OCI-LY1 (cell line): Measurements from ENCODE around the gene UNC5B.

Experiments
- H2AFZ ChIP-seq: fragments of 200-600 bp; sonication (generic), shearing (Covaris generic); 2 replicates; pipeline ENCODE4 v1.6.0; 2014; ENCODE audit warnings: antibody characterized with exemption, mild to moderate bottlenecking, low read length
- H3F3A ChIP-seq: fragments of 200-600 bp; sonication (generic), shearing (Covaris generic); 2 replicates; pipeline ENCODE4 v1.6.0; 2014; ENCODE audit warnings: mild to moderate bottlenecking, antibody characterized with exemption, low read length, moderate library complexity; ENCODE audit not compliant: insufficient read depth
- H3K27ac ChIP-seq: fragments of 200-600 bp; sonication (generic); 2 replicates; pipeline ENCODE4 v1.5.1; 2014; ENCODE audit warnings: low read length, mixed run types, mild to moderate bottlenecking, low read depth; ENCODE audit not compliant: poor library complexity, severe bottlenecking
- H3K27me3 ChIP-seq: fragments of 200-600 bp; sonication (generic); 2 replicates; pipeline ENCODE4 v1.6.0; 2014; ENCODE audit warnings: antibody characterized with exemption, mild to moderate bottlenecking, low read length, moderate library complexity; ENCODE audit not compliant: insufficient read depth
- H3K36me3 ChIP-seq: fragments of 200-600 bp; sonication (generic); 2 replicates; pipeline ENCODE4 v1.6.1; 2014; ENCODE audit warnings: mild to moderate bottlenecking, antibody characterized with exemption, low read length, moderate library complexity, mixed read lengths; ENCODE audit not compliant: insufficient read depth
- H3K4me1 ChIP-seq: fragments of 200-600 bp; sonication (generic); 2 replicates; pipeline ENCODE4 v1.5.1; 2014; ENCODE audit warnings: mild to moderate bottlenecking, low read length, moderate library complexity; ENCODE audit not compliant: insufficient read depth, severe bottlenecking
- H3K4me2 ChIP-seq: fragments of 200-600 bp; sonication (generic), shearing (Covaris generic); 2 replicates; pipeline ENCODE4 v1.6.1; 2014; ENCODE audit warnings: low read length
- H3K4me3 ChIP-seq: fragments of 200-600 bp; sonication (generic); 2 replicates; pipeline ENCODE4 v1.5.1; 2014; ENCODE audit warnings: low read length, low read depth, mild to moderate bottlenecking, mixed read lengths; ENCODE audit not compliant: poor library complexity, severe bottlenecking
- H3K79me2 ChIP-seq: fragments of 200-600 bp; shearing (Covaris generic); 2 replicates; pipeline ENCODE4 v1.6.1; 2016; ENCODE audit warnings: mixed run types, low read length, mixed read lengths; ENCODE audit not compliant: insufficient read depth
- H3K9ac ChIP-seq: fragments of 200-600 bp; sonication (generic), shearing (Covaris generic); 2 replicates; pipeline ENCODE4 v1.6.1; 2014; ENCODE audit warnings: mild to moderate bottlenecking, low read length, mixed read lengths
- H3K9me2 ChIP-seq: fragments of 200-600 bp; sonication (generic), shearing (Covaris generic); 2 replicates; pipeline ENCODE4 v1.6.1; 2014; ENCODE audit warnings: low read depth, mild to moderate bottlenecking, low read length, mixed read lengths
- H3K9me3 ChIP-seq: fragments of 200-600 bp; shearing (Covaris generic); 2 replicates; pipeline ENCODE4 v1.6.1; 2014; ENCODE audit warnings: low read length, mixed read lengths
- H4K20me1 ChIP-seq: fragments of 200-600 bp; sonication (generic), shearing (Covaris generic); 2 replicates; pipeline ENCODE4 v1.6.0; 2016; ENCODE audit warnings: mild to moderate bottlenecking, low read length; ENCODE audit not compliant: insufficient read depth
- CTCF ChIP-seq: fragments of 200-600 bp; sonication (generic), shearing (Covaris generic); IDR thresholded peaks from 2 replicates; pipeline ENCODE4 v1.5.1; 2017; ENCODE audit warnings: mild to moderate bottlenecking, antibody characterized with exemption, low read length, moderate library complexity, mixed read lengths
- EZH2 ChIP-seq: fragments of 200-600 bp; sonication (generic), shearing (Covaris generic); IDR thresholded peaks from 2 replicates; pipeline ENCODE4 v1.8.0; 2017; ENCODE audit warnings: borderline replicate concordance, mixed run types, mild to moderate bottlenecking, antibody characterized with exemption, low read length, moderate library complexity, mixed read lengths

Gene UNC5B

GRCh38 chr10:71330789-71331404 is 118.5 kb downstream of the UNC5B start:
- Histone ChIP-seq H3K79me2 (no peaks in the 10 kb centered on the region), H3K27me3 (no peaks in the 10 kb centered on the region; the same call in 1 of the 2 replicates), H3K4me2 (no peak overlapping the region), H2AFZ (no peak overlapping the region), H3K27ac (no peak overlapping the region), H3F3A (no peaks in the 10 kb centered on the region), H3K9me2 (no peaks in the 10 kb centered on the region), H3K9me3 (no peaks in the 10 kb centered on the region), H3K9ac (no peak overlapping the region), H3K36me3 (no peaks in the 10 kb centered on the region), H3K4me3 (no peak overlapping the region), H4K20me1 (no peaks in the 10 kb centered on the region), H3K4me1 (no peaks in the 10 kb centered on the region)
- TF ChIP-seq EZH2, result no peak
- no peak for TF ChIP-seq CTCF

GRCh38 chr10:71331736-71332135 is 119.4 kb downstream of the UNC5B start:
- Histone ChIP-seq H2AFZ (no peak overlapping the region), H3K27me3 (no peaks in the 10 kb centered on the region; the same call in 1 of the 2 replicates), H3K4me2 (no peak overlapping the region), H3K9me3 (no peaks in the 10 kb centered on the region), H3K4me3 (no peak overlapping the region), H3K79me2 (no peaks in the 10 kb centered on the region), H3K9ac (no peak overlapping the region), H3K4me1 (no peaks in the 10 kb centered on the region), H3K27ac (no peak overlapping the region), H3K36me3 (no peaks in the 10 kb centered on the region), H3K9me2 (no peaks in the 10 kb centered on the region), H3F3A (no peaks in the 10 kb centered on the region), H4K20me1 (no peaks in the 10 kb centered on the region)
- TF ChIP-seq EZH2 (no peak), CTCF (no peak)

GRCh38 chr10:71332466-71332865 is 120.1 kb downstream of the UNC5B start:
- no peaks in the 10 kb centered on the region for H3F3A ChIP-seq
- TF ChIP-seq EZH2 (no peak), CTCF (no peak)
- H3K79me2 ChIP-seq, result no peaks in the 10 kb centered on the region
- H3K4me3 ChIP-seq, result no peak overlapping the region
- H3K9ac ChIP-seq, result no peak overlapping the region
- H4K20me1 ChIP-seq, result no peaks in the 10 kb centered on the region
- H3K9me3 ChIP-seq, result no peaks in the 10 kb centered on the region
- H3K4me1 ChIP-seq, result no peaks in the 10 kb centered on the region
- H3K36me3 ChIP-seq, result no peaks in the 10 kb centered on the region
- H3K27ac ChIP-seq, result no peak overlapping the region
- no peak overlapping the region for H2AFZ ChIP-seq
- no peak overlapping the region for H3K4me2 ChIP-seq
- no peaks in the 10 kb centered on the region; the same call in 1 of the 2 replicates for H3K27me3 ChIP-seq
- no peaks in the 10 kb centered on the region for H3K9me2 ChIP-seq
